NCI-H345 (cell line): Measurements from ENCODE around the gene TMC1.
"Not testable (repeated sequence)": the region's sequence is repeated elsewhere in the genome, so short reads cannot be mapped to it uniquely, and the experiment has no call there.

ENCODE experiments used
- DNase-seq: peaks from one replicate; lab custom pipeline; 2025; lab: John Stamatoyannopoulos, UW

TMC1 gene

DNA sequence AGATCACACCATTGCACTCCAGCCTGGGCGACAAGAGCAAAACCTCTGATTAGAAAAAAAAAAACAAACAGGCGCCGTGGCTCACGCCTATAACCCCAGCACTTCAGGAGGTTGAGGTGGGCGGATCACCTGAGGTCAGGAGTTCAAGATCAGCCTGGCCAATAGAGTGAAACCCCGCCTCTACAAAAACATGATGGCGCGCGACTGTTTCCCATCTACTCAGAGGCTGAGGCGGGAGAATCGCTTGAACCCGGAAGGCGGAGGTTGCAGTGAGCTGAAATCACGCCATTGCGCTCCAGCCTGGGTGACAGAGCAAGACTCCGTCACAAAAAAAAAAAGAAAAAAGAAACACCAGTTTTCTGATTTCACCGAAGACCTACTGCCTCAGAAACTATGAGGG, at the start of gene TMC1:
TSS of gene TMC1 (plus strand) at position 193 of the 400 bp plus-strand sequence. CDS start 127,041 bp downstream, outside the sequence.
- DNase-seq, result not testable (repeated sequence)

DNA sequence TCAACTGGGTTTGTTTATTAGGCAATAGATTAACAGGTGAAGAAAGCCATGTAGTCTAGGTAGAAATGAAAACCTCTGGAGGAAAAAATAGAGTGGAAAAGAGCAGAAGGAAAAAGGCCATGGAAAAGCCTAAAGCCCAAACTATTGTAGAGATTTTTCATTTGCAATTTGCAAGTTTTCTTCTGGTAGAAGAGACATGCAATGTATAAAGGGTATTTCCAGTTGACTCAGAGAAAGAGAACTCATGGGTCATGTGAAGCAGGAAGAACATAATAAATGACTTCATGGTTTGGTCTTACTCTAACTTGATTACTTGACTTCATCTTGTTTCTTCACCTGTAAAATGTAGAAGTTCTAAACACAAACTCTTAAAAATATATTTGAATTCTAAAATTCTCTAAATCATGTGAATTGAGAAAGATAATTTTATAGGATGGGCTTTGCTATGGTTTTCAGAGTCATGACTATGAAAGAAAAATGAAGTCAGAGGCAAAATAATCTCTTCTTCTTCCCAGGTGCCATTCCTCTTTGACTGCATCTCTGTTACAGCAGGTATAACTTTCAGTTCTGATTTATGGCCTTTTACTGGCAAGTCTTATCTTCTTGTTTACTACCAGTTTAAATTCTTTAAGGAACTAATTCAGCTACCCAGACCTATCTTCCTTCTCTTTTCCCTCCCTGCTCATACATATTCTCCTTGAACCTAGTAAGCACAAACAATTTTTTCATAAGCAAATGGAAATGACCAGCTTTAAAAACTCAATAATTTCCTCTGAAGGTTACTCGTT, 47.7 kb upstream of the TMC1 start:
- no peak for DNase-seq

DNA sequence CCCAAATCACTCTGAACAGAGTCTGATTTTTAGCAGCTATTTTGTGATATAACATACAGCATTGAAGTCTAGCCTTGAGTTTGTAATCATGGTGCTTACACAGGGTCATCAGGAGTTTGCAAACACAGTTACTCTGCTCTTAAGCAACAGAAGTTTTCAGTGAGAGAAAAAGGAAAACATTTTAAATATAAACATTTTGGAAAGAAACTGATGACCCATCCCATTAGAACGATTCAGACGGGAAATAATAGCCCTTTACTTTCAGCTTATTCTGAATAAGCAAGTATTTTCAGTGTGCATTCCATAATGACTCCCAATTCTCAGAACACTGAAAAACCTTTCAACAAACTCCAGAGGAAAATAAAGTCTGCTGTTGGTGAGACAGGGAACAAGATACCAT, 46.7 kb upstream of the TMC1 start:
- DNase-seq, result no peak

DNA sequence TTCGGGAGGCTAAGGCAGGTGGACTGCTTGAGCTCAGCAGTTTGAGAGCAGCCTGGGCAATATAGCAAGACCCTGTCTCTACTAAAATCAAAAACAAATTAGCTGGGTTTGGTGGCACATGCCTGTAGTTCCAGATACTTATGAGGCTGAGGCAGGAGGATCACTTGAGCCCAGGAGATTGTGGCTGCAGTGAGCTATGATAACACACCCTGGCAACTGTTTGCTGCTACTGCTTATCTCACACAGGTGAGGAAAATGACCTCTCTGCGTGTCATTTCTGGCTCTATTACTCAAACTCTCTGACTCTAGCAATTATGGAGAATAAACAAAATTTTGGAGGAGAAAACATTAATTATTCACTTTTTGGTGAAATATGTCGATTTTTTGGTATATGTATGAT, 45.3 kb upstream of the TMC1 start:
- no peak for DNase-seq

GRCh38 chr9:72476617-72477437, 44.6 kb upstream of the TMC1 start:
- no peak for DNase-seq

- no peak for DNase-seq
Observed at GRCh38 chr9:72477930-72478518, 43.4 kb upstream of the TMC1 start.

DNA sequence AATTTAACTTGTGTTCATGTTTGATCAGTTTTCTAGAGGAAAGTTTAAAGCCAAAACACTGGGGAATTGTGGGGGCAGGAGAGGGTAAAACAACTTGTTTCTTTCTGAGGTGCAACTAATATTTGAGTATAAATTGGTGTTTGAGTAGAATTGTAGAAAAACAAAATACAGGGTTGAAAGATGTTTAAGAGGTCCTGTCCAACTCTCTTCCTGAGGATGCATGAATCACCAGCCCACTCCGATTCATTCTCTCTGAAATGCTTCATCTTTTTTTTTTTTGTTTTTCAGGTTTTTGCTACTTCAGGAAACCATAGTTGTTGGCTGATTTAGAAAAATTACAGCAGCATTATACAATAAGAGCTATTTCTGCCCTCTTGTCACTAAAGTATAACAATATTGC, 42.4 kb upstream of the TMC1 start:
- DNase-seq, result no peak

GRCh38 chr9:72480261-72480660, 41.1 kb upstream of the TMC1 start:
- DNase-seq, result not testable (repeated sequence)

- DNase-seq, result no peak
Observed at GRCh38 chr9:72480921-72481320, 40.5 kb upstream of the TMC1 start.

- no peak for DNase-seq
Observed at GRCh38 chr9:72485821-72486593, 35.4 kb upstream of the TMC1 start.

DNA sequence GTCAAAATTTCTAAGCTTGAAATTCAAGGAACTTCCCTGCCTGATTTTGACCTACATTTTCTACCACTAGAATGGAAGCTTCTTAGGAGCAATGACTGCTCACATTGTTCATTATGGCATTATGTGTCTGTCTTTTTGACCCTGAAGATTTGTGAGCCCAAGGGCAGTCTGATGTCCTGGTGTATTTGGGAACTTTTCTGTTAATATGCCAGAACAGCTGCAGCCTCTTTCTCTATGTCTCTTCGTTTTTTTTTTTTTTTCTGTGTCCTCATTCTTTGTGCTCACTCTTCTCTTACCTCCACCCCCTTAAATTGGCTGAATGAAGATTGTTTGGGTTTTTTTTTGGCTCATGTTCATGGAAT, 34.8 kb upstream of the TMC1 start:
- no peak for DNase-seq

GRCh38 chr9:72487665-72488064, 33.7 kb upstream of the TMC1 start:
- DNase-seq, result not testable (repeated sequence)

DNA sequence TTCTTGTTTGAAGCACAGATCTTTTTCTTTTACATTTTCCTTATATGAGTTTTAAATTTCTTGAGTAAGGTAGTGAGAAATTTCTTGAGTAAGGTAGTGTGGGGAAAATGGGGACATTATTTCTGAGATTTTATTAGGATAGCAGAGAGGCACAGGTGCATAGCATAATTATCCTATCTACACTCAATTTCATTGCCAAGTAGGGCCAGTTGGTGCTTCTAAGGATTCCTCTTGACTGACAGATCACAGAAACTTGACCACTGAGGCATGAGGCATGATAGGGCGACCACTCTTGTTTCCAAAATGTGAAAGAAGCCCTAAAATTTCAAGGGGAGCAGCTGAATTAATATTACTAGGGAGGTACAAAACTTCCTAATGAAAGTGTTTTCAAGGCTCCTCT, 31.4 kb upstream of the TMC1 start:
- no peak for DNase-seq

DNA sequence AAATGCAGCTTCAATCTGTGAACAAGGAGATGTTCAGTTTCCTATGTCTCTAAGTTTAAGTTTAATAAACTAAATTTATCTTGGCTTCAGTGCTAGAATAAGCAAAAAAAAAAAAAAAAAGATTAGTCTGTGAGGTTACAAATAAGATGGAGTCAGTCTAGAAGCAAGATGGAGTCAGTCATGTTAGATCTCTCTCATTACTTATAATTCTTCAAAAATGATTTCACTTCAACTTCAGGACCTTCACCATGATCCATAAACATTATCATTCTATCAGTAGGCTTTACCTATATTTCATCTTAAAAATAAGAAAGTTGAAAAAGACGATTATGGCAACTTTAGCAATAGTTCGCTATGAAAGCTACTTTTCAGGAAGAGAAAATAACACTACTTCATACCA, 30.2 kb upstream of the TMC1 start:
- DNase-seq, result no peak

DNA sequence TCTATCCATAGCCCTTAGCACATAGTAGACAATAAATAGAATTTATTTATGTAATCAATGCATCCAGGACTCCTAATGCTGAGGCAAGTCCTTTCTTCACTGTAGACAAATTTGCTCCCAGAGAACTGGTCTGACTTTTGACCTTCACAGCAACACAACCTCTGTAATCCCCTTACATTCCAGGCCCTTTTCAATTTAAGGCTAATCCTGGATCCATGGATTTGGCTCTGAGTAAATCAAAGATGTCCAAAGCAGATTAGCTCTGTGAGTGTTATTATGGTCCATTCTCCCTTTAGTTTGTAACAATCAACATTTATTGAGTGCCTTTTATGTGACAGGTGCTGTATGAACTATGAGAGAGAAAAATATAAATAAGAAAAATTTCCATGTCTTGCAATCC, 27.4 kb upstream of the TMC1 start:
- no peak for DNase-seq

DNA sequence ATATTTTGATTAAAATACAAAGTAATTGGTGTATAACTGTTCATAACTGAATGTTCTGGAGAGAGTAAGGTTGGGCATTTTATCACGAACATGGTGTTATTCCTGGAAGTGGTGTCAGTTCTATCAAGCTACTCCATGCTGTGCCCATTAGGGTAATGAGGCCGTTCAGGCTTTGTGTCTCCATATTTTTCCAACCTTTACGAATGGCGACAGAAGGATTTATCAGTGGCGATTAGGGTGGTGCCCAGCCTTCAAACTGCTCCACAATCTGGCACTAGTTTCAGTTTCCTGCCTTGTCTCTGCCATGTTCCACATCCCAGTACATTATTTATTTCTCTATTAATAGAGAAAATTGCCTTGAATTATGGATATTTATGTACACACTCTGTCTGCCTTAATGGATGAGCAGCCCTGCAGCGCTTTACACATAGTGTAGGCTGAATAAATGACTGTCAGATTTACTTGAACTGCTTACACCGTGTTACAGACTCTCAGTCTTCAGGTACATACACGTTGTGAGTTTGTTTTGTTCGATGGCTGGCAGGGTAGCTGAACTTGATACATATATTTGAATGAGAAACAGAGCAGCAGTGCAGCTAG, 23.9 kb upstream of the TMC1 start:
- DNase-seq, result no peak

- no peak for DNase-seq
Observed at GRCh38 chr9:72506615-72507014, 14.8 kb upstream of the TMC1 start.

DNA sequence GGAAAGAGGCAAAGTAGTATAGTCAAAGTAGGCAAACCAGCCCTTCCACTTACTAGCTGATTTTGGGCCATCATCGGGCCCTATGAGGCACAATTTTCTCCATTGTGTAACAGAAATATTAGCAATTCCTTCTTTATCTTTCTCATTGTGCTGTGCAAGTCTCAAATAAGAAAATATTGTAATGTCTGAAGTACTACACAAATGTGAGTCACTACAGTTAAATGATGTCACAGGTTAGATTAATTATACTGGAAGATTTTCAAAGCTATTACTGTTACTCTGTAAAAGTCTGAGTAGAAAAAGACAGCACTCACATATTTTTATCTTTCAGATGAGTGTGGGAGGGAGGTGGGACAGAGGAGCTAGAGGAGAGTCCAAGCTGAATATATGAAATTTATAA, 12.4 kb upstream of the TMC1 start:
- no peak for DNase-seq

DNA sequence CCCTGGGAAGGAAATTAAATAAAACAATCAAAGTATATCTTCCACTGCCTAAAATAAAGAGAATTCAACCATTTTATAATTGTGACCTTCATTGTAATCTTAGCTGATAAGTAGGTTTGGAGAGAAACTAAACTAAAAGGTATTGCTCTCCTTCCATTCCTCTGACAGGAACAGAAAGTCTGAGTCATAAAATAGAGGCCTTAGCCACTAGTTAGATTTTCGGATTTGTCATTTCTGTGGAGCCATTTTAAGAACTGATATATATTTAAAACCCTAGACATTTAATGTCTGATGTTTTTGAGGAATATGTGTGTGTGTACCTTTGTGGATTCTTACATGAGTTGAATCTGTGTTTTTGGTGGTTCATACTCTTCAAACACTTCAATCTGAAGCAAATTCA, 11.8 kb upstream of the TMC1 start:
- no peak for DNase-seq

- DNase-seq, result not testable (repeated sequence)
Observed at GRCh38 chr9:72521011-72521410, 397 bp upstream of the TMC1 start.

DNA sequence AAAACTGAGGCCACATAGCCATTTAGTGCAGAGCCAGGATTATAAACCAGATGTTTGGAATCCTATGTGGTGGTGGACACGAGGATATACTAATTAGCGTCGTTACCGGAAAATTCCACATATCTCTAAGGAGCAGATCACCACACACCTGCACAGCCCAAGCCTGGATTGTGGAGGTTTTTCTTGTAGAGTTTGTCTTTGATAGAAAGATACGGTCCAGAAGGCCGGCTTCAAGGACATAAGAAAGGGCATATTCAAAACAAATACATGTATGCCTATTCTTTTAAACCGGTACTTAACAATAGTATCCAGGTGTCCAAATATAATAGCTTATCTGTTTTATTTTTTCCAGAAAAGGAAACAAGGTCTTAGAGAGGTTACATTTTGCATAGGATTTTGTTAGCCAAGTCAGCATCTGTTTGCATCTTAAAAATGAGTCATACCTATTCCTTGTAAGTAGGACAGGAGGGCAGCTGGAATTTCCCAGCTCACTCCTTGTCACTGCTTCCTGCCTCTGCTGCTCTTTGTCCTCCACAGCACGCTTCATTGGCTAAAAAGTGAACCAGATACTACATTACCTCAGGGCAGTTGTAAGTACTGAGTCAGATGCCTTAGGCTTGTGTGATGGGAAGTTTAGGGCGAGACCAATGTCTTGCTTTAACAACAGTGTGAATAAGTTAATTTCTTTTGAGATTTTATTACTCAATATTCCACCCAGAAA, 3.6 kb downstream of the TMC1 start:
- no peak for DNase-seq
